Astrocyte (in vitro differentiated cells and primary cell): ENCODE data around the gene AQP12B.

ENCODE experiments used
- CTCF ChIP-seq: IDR thresholded peaks from 2 replicates; pipeline ENCODE4 v1.5.1; 2011; ENCODE audit warnings: low read depth, mild to moderate bottlenecking, inconsistent platforms, low read length, moderate library complexity; ENCODE audit not compliant: insufficient read depth
- EZH2 ChIP-seq: IDR thresholded peaks from 2 replicates; pipeline ENCODE4 v1.6.1; 2012; ENCODE audit warnings: mild to moderate bottlenecking, low read length, inconsistent platforms; ENCODE audit not compliant: insufficient read depth

- TF ChIP-seq CTCF (no peak), EZH2 (no peak)
These were observed 53.1 kb downstream of the AQP12B start for GRCh38 chr2:240629619-240629967.
